Neuronal stem cell (in vitro differentiated cells): ENCODE data around the gene MAD1L1.
A peak's percentile ranks its signal among the peaks of the same experiment; 100 is the strongest.

Experiments used
- DNase-seq: peaks from one replicate; pipeline ENCODE4 v3.0.0-alpha.2; 2013; ENCODE audit warnings: low spot score
- H2AFZ ChIP-seq: one replicate; pipeline ENCODE4 v1.6.1; 2013; ENCODE audit warnings: mild to moderate bottlenecking, low read length, inconsistent platforms
- H2AK5ac ChIP-seq: 2 replicates; pipeline ENCODE4 v1.6.1; 2013; ENCODE audit warnings: low read depth, mild to moderate bottlenecking, inconsistent platforms, low read length, moderate library complexity, mixed read lengths
- H2BK120ac ChIP-seq: 2 replicates; pipeline ENCODE4 v1.6.1; 2013; ENCODE audit warnings: low read depth, mild to moderate bottlenecking, inconsistent platforms, low read length, moderate library complexity, mixed read lengths
- H2BK12ac ChIP-seq: one replicate; pipeline ENCODE4 v1.6.1; 2013; ENCODE audit warnings: low read length, inconsistent platforms
- H2BK15ac ChIP-seq: 2 replicates; pipeline ENCODE4 v1.6.1; 2013; ENCODE audit warnings: mild to moderate bottlenecking, low read length, inconsistent platforms, mixed read lengths
- H2BK5ac ChIP-seq: one replicate; pipeline ENCODE4 v1.6.1; 2013; ENCODE audit warnings: inconsistent platforms, mild to moderate bottlenecking, low read length, moderate library complexity
- H3K14ac ChIP-seq: one replicate; pipeline ENCODE4 v1.6.1; 2013; ENCODE audit warnings: low read length, inconsistent platforms
- H3K18ac ChIP-seq: 2 replicates; pipeline ENCODE4 v1.6.1; 2013; ENCODE audit warnings: low read length, inconsistent platforms
- H3K23ac ChIP-seq: 2 replicates; pipeline ENCODE4 v1.6.1; 2013; ENCODE audit warnings: low read depth, mild to moderate bottlenecking, mixed read lengths, low read length, inconsistent platforms; ENCODE audit not compliant: poor library complexity
- H3K27ac ChIP-seq: replicated peaks from 3 replicates; pipeline ENCODE4 v1.5.1; 2013; ENCODE audit warnings: low read length, inconsistent platforms
- H3K27me3 ChIP-seq, 3 experiments: 2 replicates each; pipeline ENCODE4 v1.6.1; 2013; ENCODE audit warnings: low read length in 3 of 3, mild to moderate bottlenecking in 2 of 3, inconsistent platforms in 1 of 3, low read depth in 1 of 3, mixed read lengths in 1 of 3, moderate library complexity in 1 of 3; ENCODE audit not compliant: control insufficient read depth in 3 of 3, insufficient read depth in 3 of 3
- H3K36me3 ChIP-seq, 2 donors: replicated peaks in 1 of 2; 2 replicates each; pipeline ENCODE4 v1.6.1; 2013; ENCODE audit warnings: low read length in 2 of 2; ENCODE audit not compliant: control insufficient read depth in 2 of 2, insufficient read depth in 2 of 2
- H3K4ac ChIP-seq: 2 replicates; pipeline ENCODE4 v1.6.1; 2013; ENCODE audit warnings: inconsistent platforms, mild to moderate bottlenecking, low read length, moderate library complexity
- H3K4me1 ChIP-seq, 2 donors: 1 replicate in 1 of 2; 2 replicates in 1 of 2; pipeline ENCODE4 v1.6.1; 2013; ENCODE audit warnings: low read length in 2 of 2, low read depth in 1 of 2; ENCODE audit not compliant: control insufficient read depth in 2 of 2, insufficient read depth in 1 of 2
- H3K4me2 ChIP-seq: one replicate; pipeline ENCODE4 v1.6.1; 2013; ENCODE audit warnings: mild to moderate bottlenecking, low read length, inconsistent platforms; ENCODE audit not compliant: insufficient read depth, poor library complexity, severe bottlenecking
- H3K4me3 ChIP-seq, 2 donors: 2 replicates each; pipeline ENCODE4 v1.5.1; 2013; ENCODE audit warnings: low read length in 2 of 2, mild to moderate bottlenecking in 2 of 2, inconsistent platforms in 1 of 2, moderate library complexity in 1 of 2
- H3K79me1 ChIP-seq: one replicate; pipeline ENCODE4 v1.6.1; 2013; ENCODE audit warnings: low read depth, mild to moderate bottlenecking, inconsistent platforms, low read length, moderate library complexity
- H3K9ac ChIP-seq: one replicate; pipeline ENCODE4 v1.6.1; 2013; ENCODE audit warnings: mild to moderate bottlenecking, low read depth, low read length, inconsistent platforms; ENCODE audit not compliant: poor library complexity
- H3K9me3 ChIP-seq, 2 donors: replicated peaks in 1 of 2; 2 replicates each; pipeline versions ENCODE3 to v1.6.1; 2013; ENCODE audit warnings: low read length in 2 of 2, mild to moderate bottlenecking in 2 of 2, inconsistent platforms in 1 of 2, low read depth in 1 of 2, mixed read lengths in 1 of 2, moderate library complexity in 1 of 2; ENCODE audit not compliant: control insufficient read depth in 2 of 2, insufficient read depth in 1 of 2
- H4K8ac ChIP-seq: one replicate; pipeline ENCODE4 v1.6.1; 2013; ENCODE audit warnings: low read depth, mild to moderate bottlenecking, inconsistent platforms, low read length, moderate library complexity
- H4K91ac ChIP-seq: one replicate; pipeline ENCODE4 v1.6.1; 2013; ENCODE audit warnings: low read length, low read depth, mild to moderate bottlenecking, inconsistent platforms; ENCODE audit not compliant: poor library complexity
- WGBS, 2 donors: extraction: QIAGEN DNeasy Blood & Tissue Kit; methylation state at CpG; one replicate each; pipeline ENCODE4 v1.1.7; 2013; ENCODE audit warnings: missing lambda C conversion rate in 2 of 2, mixed read lengths in 1 of 2; ENCODE audit not compliant: insufficient read length in 2 of 2, insufficient replicate concordance in 1 of 2; ENCODE audit errors: extremely low coverage in 2 of 2; 5-methylcytosine and 5-hydroxymethylcytosine counted together

MAD1L1 gene

GRCh38 chr7:2217716-2218443, 14.9 kb downstream of the MAD1L1 start:
- no peak overlapping the region for H4K91ac ChIP-seq
- no peak overlapping the region for H3K4me2 ChIP-seq
- no peak overlapping the region for H3K23ac ChIP-seq
- no peak overlapping the region for H2BK15ac ChIP-seq
- H2AK5ac ChIP-seq = no peak overlapping the region
- H3K18ac ChIP-seq = no peak overlapping the region
- peaks cover 75 to 85% of the 10 kb centered on the region in 2 donors for H3K36me3 ChIP-seq
- no peak overlapping the region for H2BK120ac ChIP-seq
- no peak overlapping the region for H3K4ac ChIP-seq
- no peak overlapping the region for H3K14ac ChIP-seq
- no peaks in the 10 kb centered on the region for H3K27me3 ChIP-seq
- no peak overlapping the region for H2BK5ac ChIP-seq
- H2BK12ac ChIP-seq = no peak overlapping the region
- DNase-seq = no peak
- no peak overlapping the region for H3K4me3 ChIP-seq
- H3K79me1 ChIP-seq = peaks cover 15% of the 10 kb centered on the region
- peaks cover 0 to 2% of the 10 kb centered on the region in 2 donors for H3K4me1 ChIP-seq
- no peak overlapping the region for H2AFZ ChIP-seq
- no peak overlapping the region for H3K27ac ChIP-seq
- no peak overlapping the region for H3K9ac ChIP-seq
- H4K8ac ChIP-seq = no peak overlapping the region
- WGBS, 2 donors = no CpG with 5 or more reads among the region's 19 CpGs
- peaks cover 0 to 5% of the 10 kb centered on the region in 2 donors for H3K9me3 ChIP-seq

GRCh38 chr7:2217206-2217605, 15.5 kb downstream of the MAD1L1 start:
- H3K4me3 ChIP-seq = no peak overlapping the region

GRCh38 chr7:2215851-2216250, 16.9 kb downstream of the MAD1L1 start:
- Histone ChIP-seq H3K27me3 (no peaks in the 10 kb centered on the region), H3K36me3 (peaks cover 68 to 87% of the 10 kb centered on the region in 2 donors)
- WGBS, 2 donors = no CpG with 5 or more reads among the region's 17 CpGs

More at GRCh38 chr7:2217206-2217605, 15.5 kb downstream of the MAD1L1 start:
- no peak overlapping the region for H2BK120ac ChIP-seq
- peaks cover 9% of the 10 kb centered on the region for H3K79me1 ChIP-seq
- no peaks in the 10 kb centered on the region for H3K27me3 ChIP-seq
- DNase-seq = no peak
- no peak overlapping the region for H3K18ac ChIP-seq
- no peak overlapping the region for H3K27ac ChIP-seq
- H4K91ac ChIP-seq = no peak overlapping the region
- no peak overlapping the region for H3K4ac ChIP-seq
- peaks cover 0 to 6% of the 10 kb centered on the region in 2 donors for H3K9me3 ChIP-seq
- H2AK5ac ChIP-seq = no peak overlapping the region
- H2AFZ ChIP-seq = no peak overlapping the region
- no peak overlapping the region for H2BK5ac ChIP-seq
- H3K4me2 ChIP-seq = no peak overlapping the region
- no CpG with 5 or more reads among the region's 10 CpGs for WGBS, 2 donors
- peak overlapping the region; percentile 11 for H3K23ac ChIP-seq
- peaks cover 0 to 2% of the 10 kb centered on the region in 2 donors for H3K4me1 ChIP-seq
- no peak overlapping the region for H4K8ac ChIP-seq
- peaks cover 75 to 85% of the 10 kb centered on the region in 2 donors for H3K36me3 ChIP-seq
- no peak overlapping the region for H2BK12ac ChIP-seq
- no peak overlapping the region for H3K14ac ChIP-seq
- peak overlapping the region; percentile 37 for H3K9ac ChIP-seq
- no peak overlapping the region for H2BK15ac ChIP-seq

GRCh38 chr7:2214636-2215035, 18.1 kb downstream of the MAD1L1 start:
- Histone ChIP-seq H3K36me3 (peaks cover 66 to 85% of the 10 kb centered on the region in 2 donors), H2AFZ (no peak overlapping the region), H3K23ac (no peak overlapping the region), H2BK12ac (no peak overlapping the region), H2BK5ac (peak overlapping the region; percentile 24), H2AK5ac (no peak overlapping the region), H3K4me3 (no peak overlapping the region), H3K18ac (no peak overlapping the region), H3K27me3 (no peaks in the 10 kb centered on the region), H2BK15ac (no peak overlapping the region), H3K4me2 (no peak overlapping the region), H3K9ac (no peak overlapping the region), H3K27ac (no peak overlapping the region), H4K8ac (no peak overlapping the region), H4K91ac (peak overlapping the region; percentile 72), H3K9me3 (peaks cover 0 to 6% of the 10 kb centered on the region in 2 donors), H3K4ac (no peak overlapping the region), H3K4me1 (no peaks in the 10 kb centered on the region), H3K79me1 (peaks cover 7% of the 10 kb centered on the region), H2BK120ac (no peak overlapping the region), H3K14ac (peak overlapping the region; percentile 21)
- no CpG with 5 or more reads among the region's 9 CpGs for WGBS, 2 donors
- no peak for DNase-seq

More at GRCh38 chr7:2215851-2216250, 16.9 kb downstream of the MAD1L1 start:
- Histone ChIP-seq H4K91ac (no peak overlapping the region), H2AFZ (no peak overlapping the region), H3K9me3 (peaks cover 0 to 6% of the 10 kb centered on the region in 2 donors), H3K27ac (no peak overlapping the region), H3K23ac (peak overlapping the region; percentile 2), H3K18ac (no peak overlapping the region), H3K14ac (no peak overlapping the region), H2BK120ac (no peak overlapping the region), H2BK12ac (no peak overlapping the region), H3K4me1 (peaks cover 0 to 2% of the 10 kb centered on the region in 2 donors), H2BK15ac (no peak overlapping the region), H3K4ac (no peak overlapping the region), H2BK5ac (peak overlapping the region; percentile 66), H3K4me3 (no peak overlapping the region), H3K9ac (no peak overlapping the region), H4K8ac (no peak overlapping the region), H3K79me1 (peaks cover 10% of the 10 kb centered on the region), H2AK5ac (no peak overlapping the region), H3K4me2 (no peak overlapping the region)
- no peak for DNase-seq
